ENCODE data around the gene WIPI1. TPM values are rescaled to one million over a fixed set of nuclear protein-coding genes. Genes with fewer than 3 reads are reported as not detected.

WIPI1 gene
- total and polyA plus RNA-seq, 9 of the 15 experiments (the other 6 are each of a cell fraction or from before 2014, with no cell fraction given), result 3.7 to 23.5 (median 11.8) TPM

GRCh38 chr17:68463211-68464019 is 6.1 kb upstream of the WIPI1 start:
- Histone ChIP-seq H3K27me3 (ENCODE audit: control insufficient read depth in 2 of 2, insufficient read depth in 2 of 2, low read length in 2 of 2) (no peaks in the 10 kb centered on the region), H3K4me3 (no peak overlapping the region), H3K79me2 (ENCODE audit: control insufficient read depth, insufficient read depth, low read length) (no peaks in the 10 kb centered on the region), H3K4me1 (replicated peaks in 1 of 2; ENCODE audit: control insufficient read depth in 2 of 2, insufficient read depth in 2 of 2, low read length in 2 of 2) (peaks cover 0 to 37% of the 10 kb centered on the region in 2 experiments; a peak in 4 of 5 replicates), H3K36me3 (ENCODE audit: control insufficient read depth, insufficient read depth, low read length) (no peaks in the 10 kb centered on the region), H2AFZ (ENCODE audit: low read depth, low read length) (no peak overlapping the region), H3K4me2 (ENCODE audit: insufficient read depth, low read length) (no peak overlapping the region), H3K27ac (ENCODE audit: extremely low read depth, low read depth, low read length) (no peak overlapping the region), H3K9ac (ENCODE audit: insufficient read depth in 1 of 2, low read depth in 2 of 2, low read length in 2 of 2) (no peak overlapping the region), H3K9me1 (ENCODE audit: control insufficient read depth, insufficient read depth, low read length) (no peaks in the 10 kb centered on the region), H4K20me1 (replicated peaks; ENCODE audit: control insufficient read depth, insufficient read depth, low read length) (no peaks in the 10 kb centered on the region), H3K9me3 (replicated peaks; ENCODE audit: control insufficient read depth, insufficient read depth, low read depth, low read length) (no peaks in the 10 kb centered on the region)
- POLR2A ChIA-PET, result interaction anchor here (1.2 kb wide), 1 partner anchor 215 kb away, joined by 6 read pairs; the partner anchor contains the start of gene AMZ2
- in situ Hi-C loops (cut with MboI) (loop anchor here (10.0 to 25.0 kb wide), 2 partner anchors 289 to 501 kb away; no protein-coding TSS in a partner anchor), intact Hi-C loops (cut with micrococcal nuclease) (loop anchor here (1.0 to 5.0 kb wide), 5 partner anchors 64 to 401 kb away; no protein-coding TSS in a partner anchor)
- no peak for ATAC-seq
- no peak for TF ChIP-seq EP400 (IDR thresholded peaks at IDR 0.05)
- peak; percentile 77; the same call in 1 of the 2 replicates for TF ChIP-seq ZNF24 (IDR thresholded peaks at IDR 0.05)
- TF ChIP-seq ZKSCAN8 (CRISPR knock-in tag; IDR thresholded peaks at IDR 0.05), result peak; percentile 58; the same call in 1 of the 2 replicates
- TF ChIP-seq NR0B1 (IDR thresholded peaks at IDR 0.05; ENCODE audit: partially characterized antibody), result no peak
- no peak for TF ChIP-seq THAP7 (CRISPR knock-in tag; IDR thresholded peaks at IDR 0.05)
- no peak for TF ChIP-seq NRF1 (conservative IDR thresholded peaks at IDR 0.05 in 1 of 2, IDR thresholded peaks at IDR 0.05 in 1 of 2)
- no peak for DNase-seq (ENCODE audit: extremely low read depth in 1 of 4, low spot score in 3 of 4)
- CTCF ChIA-PET (ENCODE audit: low intra/inter-chr PET ratio), result interaction anchor here (0.6 to 1.7 kb wide), 6 partner anchors 112 to 630 kb away, joined by 3 to 5 read pairs (median 3); no protein-coding TSS in a partner anchor
- 23% methylated on average over 6 of the region's 6 CpGs for WGBS (ENCODE audit: insufficient coverage, low coverage, missing lambda C conversion rate)
- FAIRE-seq, result no peak
- no TSS peak for BruUV-seq (replicated peaks)

Measured in K562 (cell line).